Measurements from ENCODE around the gene USP9X.

The USP9X gene

DNA sequence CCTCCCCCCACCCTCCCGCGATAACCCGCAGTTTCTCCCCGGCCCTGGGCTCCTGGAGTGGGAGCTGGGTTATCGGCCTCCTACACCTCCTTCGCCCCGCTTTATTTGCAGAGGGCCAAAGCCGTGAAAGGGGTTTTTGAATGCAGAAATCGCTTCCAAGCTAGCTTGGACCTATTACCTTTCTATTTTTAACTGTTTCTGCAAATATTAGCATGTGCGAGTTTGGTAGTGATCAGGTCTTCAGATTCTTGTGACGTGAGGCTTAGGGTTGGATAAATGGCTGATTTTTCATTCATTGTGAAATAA is 1.3 kb downstream of the USP9X start:
- H3K4me1 ChIP-seq (ENCODE audit: control insufficient read depth, insufficient read depth, low read length), result peaks cover 24% of the 10 kb centered on the region
- H3K27me3 ChIP-seq (ENCODE audit: control insufficient read depth, insufficient read depth, low read length), result no peaks in the 10 kb centered on the region
- H3K36me3 ChIP-seq (ENCODE audit: control insufficient read depth, insufficient read depth, low read length), result peaks cover 36% of the 10 kb centered on the region
- H3K4me3 ChIP-seq (ENCODE audit: low read depth, low read length), result peak overlapping the region; percentile 79
- H3K9me3 ChIP-seq (ENCODE audit: control insufficient read depth, insufficient read depth, low read length), result no peaks in the 10 kb centered on the region
- peak overlapping the region; percentile 100 for H3K27ac ChIP-seq (ENCODE audit: low read depth, low read length)
- H3K9ac ChIP-seq (ENCODE audit: low read depth, low read length), result peak overlapping the region; percentile 86

DNA sequence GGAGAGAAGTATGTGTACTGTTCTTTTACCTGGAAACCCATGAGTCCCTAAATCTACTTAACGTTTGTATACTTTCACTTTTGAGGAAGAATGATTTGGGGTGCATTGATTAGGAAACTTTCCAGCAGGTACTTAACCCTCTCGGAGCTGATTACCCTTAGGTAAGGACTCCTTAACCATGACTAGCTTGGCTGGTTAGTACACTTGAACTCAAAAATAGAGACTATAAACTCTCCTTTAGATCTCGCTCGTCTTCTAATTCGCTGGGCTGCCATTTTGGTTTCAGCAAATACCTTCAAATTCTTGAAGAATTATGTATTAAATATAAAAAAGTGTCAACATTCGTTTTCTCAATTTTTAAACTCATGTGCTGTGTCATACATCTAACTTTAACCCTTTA is 2.0 kb downstream of the USP9X start:
- Histone ChIP-seq H3K9me3 (ENCODE audit: control insufficient read depth, insufficient read depth, low read length) (no peaks in the 10 kb centered on the region), H3K27me3 (ENCODE audit: control insufficient read depth, insufficient read depth, low read length) (no peaks in the 10 kb centered on the region), H3K9ac (ENCODE audit: low read depth, low read length) (peak overlapping the region; percentile 86), H3K27ac (ENCODE audit: low read depth, low read length) (peak overlapping the region; percentile 100), H3K4me1 (ENCODE audit: control insufficient read depth, insufficient read depth, low read length) (peaks cover 21% of the 10 kb centered on the region), H3K4me3 (ENCODE audit: low read depth, low read length) (peak overlapping the region; percentile 79), H3K36me3 (ENCODE audit: control insufficient read depth, insufficient read depth, low read length) (peaks cover 43% of the 10 kb centered on the region)

GRCh38 chrX:41090568-41091238 is 5.5 kb downstream of the USP9X start:
- no peaks in the 10 kb centered on the region for H3K27me3 ChIP-seq (ENCODE audit: control insufficient read depth, insufficient read depth, low read length)
- peaks cover 28% of the 10 kb centered on the region for H3K4me1 ChIP-seq (ENCODE audit: control insufficient read depth, insufficient read depth, low read length)
- H3K27ac ChIP-seq (ENCODE audit: low read depth, low read length), result peak overlapping the region; percentile 17
- H3K9me3 ChIP-seq (ENCODE audit: control insufficient read depth, insufficient read depth, low read length), result no peaks in the 10 kb centered on the region
- peaks cover 50% of the 10 kb centered on the region for H3K36me3 ChIP-seq (ENCODE audit: control insufficient read depth, insufficient read depth, low read length)
- H3K4me3 ChIP-seq (ENCODE audit: low read depth, low read length), result peak overlapping the region; percentile 79
- H3K9ac ChIP-seq (ENCODE audit: low read depth, low read length), result peak overlapping the region; percentile 36; the same call in 1 of the 2 replicates

GRCh38 chrX:41092776-41093175 is 7.5 kb downstream of the USP9X start:
- Histone ChIP-seq H3K27me3 (ENCODE audit: control insufficient read depth, insufficient read depth, low read length) (no peaks in the 10 kb centered on the region), H3K4me1 (ENCODE audit: control insufficient read depth, insufficient read depth, low read length) (peaks cover 41% of the 10 kb centered on the region), H3K9ac (ENCODE audit: low read depth, low read length) (peak overlapping the region; percentile 12; the same call in 1 of the 2 replicates), H3K9me3 (ENCODE audit: control insufficient read depth, insufficient read depth, low read length) (no peaks in the 10 kb centered on the region), H3K36me3 (ENCODE audit: control insufficient read depth, insufficient read depth, low read length) (peaks cover 54% of the 10 kb centered on the region), H3K27ac (ENCODE audit: low read depth, low read length) (no peak overlapping the region), H3K4me3 (ENCODE audit: low read depth, low read length) (peak overlapping the region; percentile 79)

- H3K9ac ChIP-seq (ENCODE audit: low read depth, low read length), result no peak overlapping the region
- no peaks in the 10 kb centered on the region for H3K27me3 ChIP-seq (ENCODE audit: control insufficient read depth, insufficient read depth, low read length)
- H3K4me3 ChIP-seq (ENCODE audit: low read depth, low read length), result peak overlapping the region; percentile 27; the same call in 1 of the 2 replicates
- H3K4me1 ChIP-seq (ENCODE audit: control insufficient read depth, insufficient read depth, low read length), result peaks cover 45% of the 10 kb centered on the region
- no peak overlapping the region for H3K27ac ChIP-seq (ENCODE audit: low read depth, low read length)
- H3K36me3 ChIP-seq (ENCODE audit: control insufficient read depth, insufficient read depth, low read length), result peaks cover 44% of the 10 kb centered on the region
- no peaks in the 10 kb centered on the region for H3K9me3 ChIP-seq (ENCODE audit: control insufficient read depth, insufficient read depth, low read length)
Observed at GRCh38 chrX:41095174-41095573, 9.9 kb downstream of the USP9X start.

GRCh38 chrX:41095908-41096307 is 10.7 kb downstream of the USP9X start:
- H3K27me3 ChIP-seq (ENCODE audit: control insufficient read depth, insufficient read depth, low read length), result no peaks in the 10 kb centered on the region

DNA sequence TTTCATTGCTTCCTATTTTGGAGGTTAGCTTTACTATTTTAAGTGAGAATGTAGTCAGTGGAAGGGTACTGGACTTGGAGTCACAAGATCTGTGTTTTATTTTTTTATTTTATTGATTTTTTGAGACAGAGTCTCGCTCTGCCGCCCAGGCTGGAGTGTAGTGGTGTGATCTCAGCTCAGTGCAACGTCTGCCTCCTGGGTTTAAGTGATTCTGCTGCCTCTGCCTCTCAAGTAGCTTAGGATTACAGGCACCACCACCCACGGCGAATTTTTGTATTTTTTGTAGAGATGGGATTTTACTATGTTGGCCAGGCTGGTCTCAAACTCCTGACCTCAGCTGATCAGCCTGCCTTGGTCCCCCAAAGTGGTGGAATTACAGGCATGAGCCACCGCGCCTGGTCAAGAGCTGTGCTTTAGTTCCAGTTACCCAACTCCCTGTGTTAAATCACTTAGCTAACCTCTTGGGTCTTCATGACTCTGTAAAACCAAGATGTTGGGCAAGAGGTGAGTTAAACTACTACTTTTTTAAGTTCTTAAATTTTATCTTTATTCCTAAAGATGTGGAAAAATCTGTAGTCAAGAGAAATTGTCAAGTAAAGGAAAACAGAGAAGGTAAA is 11.2 kb downstream of the USP9X start:
- Histone ChIP-seq H3K9ac (ENCODE audit: low read depth, low read length) (no peak overlapping the region), H3K9me3 (ENCODE audit: control insufficient read depth, insufficient read depth, low read length) (no peaks in the 10 kb centered on the region), H3K4me3 (ENCODE audit: low read depth, low read length) (peak overlapping the region; percentile 27; the same call in 1 of the 2 replicates), H3K27ac (ENCODE audit: low read depth, low read length) (no peak overlapping the region), H3K36me3 (ENCODE audit: control insufficient read depth, insufficient read depth, low read length) (peaks cover 33% of the 10 kb centered on the region; the same call in 1 of the 2 replicates), H3K4me1 (ENCODE audit: control insufficient read depth, insufficient read depth, low read length) (peaks cover 37% of the 10 kb centered on the region), H3K27me3 (ENCODE audit: control insufficient read depth, insufficient read depth, low read length) (no peaks in the 10 kb centered on the region)

More at GRCh38 chrX:41095908-41096307, 10.7 kb downstream of the USP9X start:
- Histone ChIP-seq H3K36me3 (ENCODE audit: control insufficient read depth, insufficient read depth, low read length) (peaks cover 39% of the 10 kb centered on the region), H3K9ac (ENCODE audit: low read depth, low read length) (no peak overlapping the region), H3K9me3 (ENCODE audit: control insufficient read depth, insufficient read depth, low read length) (no peaks in the 10 kb centered on the region), H3K4me1 (ENCODE audit: control insufficient read depth, insufficient read depth, low read length) (peaks cover 42% of the 10 kb centered on the region), H3K27ac (ENCODE audit: low read depth, low read length) (no peak overlapping the region), H3K4me3 (ENCODE audit: low read depth, low read length) (peak overlapping the region; percentile 27; the same call in 1 of the 2 replicates)

- H3K27ac ChIP-seq (ENCODE audit: low read depth, low read length), result no peak overlapping the region
- peaks cover 25% of the 10 kb centered on the region; the same call in 1 of the 2 replicates for H3K36me3 ChIP-seq (ENCODE audit: control insufficient read depth, insufficient read depth, low read length)
- H3K9ac ChIP-seq (ENCODE audit: low read depth, low read length), result no peak overlapping the region
- H3K4me3 ChIP-seq (ENCODE audit: low read depth, low read length), result no peak overlapping the region; the same call in 1 of the 2 replicates
- H3K9me3 ChIP-seq (ENCODE audit: control insufficient read depth, insufficient read depth, low read length), result no peaks in the 10 kb centered on the region
- H3K27me3 ChIP-seq (ENCODE audit: control insufficient read depth, insufficient read depth, low read length), result no peaks in the 10 kb centered on the region
- peaks cover 35% of the 10 kb centered on the region for H3K4me1 ChIP-seq (ENCODE audit: control insufficient read depth, insufficient read depth, low read length)
Observed at GRCh38 chrX:41097326-41097725, 12.1 kb downstream of the USP9X start.

- Histone ChIP-seq H3K4me1 (ENCODE audit: control insufficient read depth, insufficient read depth, low read length) (peaks cover 38% of the 10 kb centered on the region), H3K9ac (ENCODE audit: low read depth, low read length) (no peak overlapping the region), H3K27me3 (ENCODE audit: control insufficient read depth, insufficient read depth, low read length) (no peaks in the 10 kb centered on the region), H3K27ac (ENCODE audit: low read depth, low read length) (no peak overlapping the region), H3K9me3 (ENCODE audit: control insufficient read depth, insufficient read depth, low read length) (no peaks in the 10 kb centered on the region), H3K36me3 (ENCODE audit: control insufficient read depth, insufficient read depth, low read length) (peaks cover 27% of the 10 kb centered on the region), H3K4me3 (ENCODE audit: low read depth, low read length) (no peak overlapping the region)
Observed at GRCh38 chrX:41100200-41100599, 15.0 kb downstream of the USP9X start.

GRCh38 chrX:41100819-41101218 is 15.6 kb downstream of the USP9X start:
- Histone ChIP-seq H3K36me3 (ENCODE audit: control insufficient read depth, insufficient read depth, low read length) (peaks cover 27% of the 10 kb centered on the region), H3K9me3 (ENCODE audit: control insufficient read depth, insufficient read depth, low read length) (no peaks in the 10 kb centered on the region), H3K27me3 (ENCODE audit: control insufficient read depth, insufficient read depth, low read length) (no peaks in the 10 kb centered on the region), H3K9ac (ENCODE audit: low read depth, low read length) (no peak overlapping the region), H3K27ac (ENCODE audit: low read depth, low read length) (no peak overlapping the region), H3K4me3 (ENCODE audit: low read depth, low read length) (no peak overlapping the region), H3K4me1 (ENCODE audit: control insufficient read depth, insufficient read depth, low read length) (peaks cover 36% of the 10 kb centered on the region)

- H3K27ac ChIP-seq (ENCODE audit: low read depth, low read length), result no peak overlapping the region
Observed at GRCh38 chrX:41105005-41105404, 19.8 kb downstream of the USP9X start.

More at GRCh38 chrX:41105005-41105404, 19.8 kb downstream of the USP9X start:
- Histone ChIP-seq H3K27me3 (ENCODE audit: control insufficient read depth, insufficient read depth, low read length) (no peaks in the 10 kb centered on the region), H3K36me3 (ENCODE audit: control insufficient read depth, insufficient read depth, low read length) (peaks cover 12% of the 10 kb centered on the region), H3K4me3 (ENCODE audit: low read depth, low read length) (0 out of 2 replicates have a peak overlapping the region, but pooled peaks have one; percentile 10), H3K4me1 (ENCODE audit: control insufficient read depth, insufficient read depth, low read length) (peaks cover 52% of the 10 kb centered on the region), H3K9me3 (ENCODE audit: control insufficient read depth, insufficient read depth, low read length) (no peaks in the 10 kb centered on the region), H3K9ac (ENCODE audit: low read depth, low read length) (no peak overlapping the region)
